PFSK-1 (cell line): ENCODE results near the gene ATP11A.

Experiments
- FOXP2 ChIP-seq: optimal IDR thresholded peaks from 2 replicates; pipeline ENCODE3; 2011; ENCODE audit warnings: borderline replicate concordance, control low read depth, inconsistent platforms; ENCODE audit not compliant: insufficient read depth; ENCODE audit errors: extremely low read length, extremely low read depth
- POLR2AphosphoS5 ChIP-seq: IDR thresholded peaks from 2 replicates; pipeline ENCODE4 v1.6.1; 2012; ENCODE audit warnings: low read depth, mild to moderate bottlenecking, control low read depth, low read length, moderate library complexity
- SIN3A ChIP-seq: IDR thresholded peaks from 2 replicates; pipeline ENCODE4 v1.6.1; 2012; ENCODE audit warnings: mild to moderate bottlenecking, low read length, moderate library complexity, borderline replicate concordance; ENCODE audit not compliant: insufficient read depth
- TAF1 ChIP-seq: IDR thresholded peaks from 2 replicates; pipeline ENCODE4 v1.6.1; 2012; ENCODE audit warnings: low read length, control low read depth, borderline replicate concordance; ENCODE audit not compliant: insufficient read depth
- TF ChIP-seq, protein P1 (sequence below), 2 experiments: IDR thresholded peaks; 2 replicates each; pipeline versions ENCODE4 v1.6.1 to v1.8.0; 2011 to 2012; ENCODE audit warnings: low read depth in 2 of 2, low read length in 2 of 2, control low read depth in 1 of 2, inconsistent platforms in 1 of 2, mild to moderate bottlenecking in 1 of 2, moderate library complexity in 1 of 2; ENCODE audit not compliant: insufficient read depth in 1 of 2

ATP11A gene

DNA sequence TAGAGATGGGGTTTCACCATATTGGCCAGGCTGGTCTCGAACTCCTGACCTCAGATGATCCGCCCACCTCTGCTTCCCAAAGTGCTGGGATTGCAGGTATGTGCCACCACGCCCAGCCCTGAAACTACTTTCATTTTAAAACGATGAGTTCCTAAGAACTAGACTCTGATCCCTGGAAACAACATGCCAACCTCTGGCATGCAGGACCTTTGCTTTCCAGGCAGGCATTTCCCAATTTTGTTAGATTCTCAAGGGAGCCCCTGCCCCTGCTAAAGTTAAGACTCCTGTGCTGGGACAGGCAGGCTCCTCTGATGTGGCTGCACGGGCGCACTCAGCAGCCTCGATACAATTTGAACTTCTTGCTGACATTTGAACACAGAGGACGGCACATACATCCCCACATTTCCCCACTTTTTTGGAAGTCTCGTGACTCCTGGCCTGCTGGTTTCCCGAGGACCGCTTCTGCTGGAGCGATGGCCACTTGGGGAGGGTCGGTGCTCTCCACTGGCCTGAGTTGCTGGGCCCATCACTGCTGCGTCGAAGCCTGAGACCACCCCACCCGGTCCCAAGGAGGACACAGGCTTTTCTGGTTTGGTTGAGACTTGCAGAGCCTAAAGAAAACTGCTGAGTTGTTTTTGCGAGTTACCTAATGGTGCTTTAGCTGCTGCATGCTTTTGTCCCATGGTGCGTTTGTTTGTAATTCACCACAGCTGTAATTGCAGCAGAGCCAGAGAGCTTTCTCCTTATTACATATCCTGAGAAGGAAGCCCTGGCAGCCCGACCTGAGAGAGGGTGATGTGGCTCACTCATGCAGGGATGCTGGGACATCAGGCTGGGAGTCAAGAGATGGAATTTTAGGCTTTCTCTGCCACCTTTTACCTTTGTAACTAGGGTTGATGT lies 8.2 kb downstream of the ATP11A start:
- TF ChIP-seq SIN3A (no peak), POLR2AphosphoS5 (no peak), TAF1 (no peak), FOXP2 (no peak)
- TF ChIP-seq, protein P1, sequence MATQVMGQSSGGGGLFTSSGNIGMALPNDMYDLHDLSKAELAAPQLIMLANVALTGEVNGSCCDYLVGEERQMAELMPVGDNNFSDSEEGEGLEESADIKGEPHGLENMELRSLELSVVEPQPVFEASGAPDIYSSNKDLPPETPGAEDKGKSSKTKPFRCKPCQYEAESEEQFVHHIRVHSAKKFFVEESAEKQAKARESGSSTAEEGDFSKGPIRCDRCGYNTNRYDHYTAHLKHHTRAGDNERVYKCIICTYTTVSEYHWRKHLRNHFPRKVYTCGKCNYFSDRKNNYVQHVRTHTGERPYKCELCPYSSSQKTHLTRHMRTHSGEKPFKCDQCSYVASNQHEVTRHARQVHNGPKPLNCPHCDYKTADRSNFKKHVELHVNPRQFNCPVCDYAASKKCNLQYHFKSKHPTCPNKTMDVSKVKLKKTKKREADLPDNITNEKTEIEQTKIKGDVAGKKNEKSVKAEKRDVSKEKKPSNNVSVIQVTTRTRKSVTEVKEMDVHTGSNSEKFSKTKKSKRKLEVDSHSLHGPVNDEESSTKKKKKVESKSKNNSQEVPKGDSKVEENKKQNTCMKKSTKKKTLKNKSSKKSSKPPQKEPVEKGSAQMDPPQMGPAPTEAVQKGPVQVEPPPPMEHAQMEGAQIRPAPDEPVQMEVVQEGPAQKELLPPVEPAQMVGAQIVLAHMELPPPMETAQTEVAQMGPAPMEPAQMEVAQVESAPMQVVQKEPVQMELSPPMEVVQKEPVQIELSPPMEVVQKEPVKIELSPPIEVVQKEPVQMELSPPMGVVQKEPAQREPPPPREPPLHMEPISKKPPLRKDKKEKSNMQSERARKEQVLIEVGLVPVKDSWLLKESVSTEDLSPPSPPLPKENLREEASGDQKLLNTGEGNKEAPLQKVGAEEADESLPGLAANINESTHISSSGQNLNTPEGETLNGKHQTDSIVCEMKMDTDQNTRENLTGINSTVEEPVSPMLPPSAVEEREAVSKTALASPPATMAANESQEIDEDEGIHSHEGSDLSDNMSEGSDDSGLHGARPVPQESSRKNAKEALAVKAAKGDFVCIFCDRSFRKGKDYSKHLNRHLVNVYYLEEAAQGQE (IDR thresholded peaks at IDR 0.05; ENCODE audit: insufficient read depth in 1 of 2, low read depth in 2 of 2, low read length in 2 of 2) = no peak

DNA sequence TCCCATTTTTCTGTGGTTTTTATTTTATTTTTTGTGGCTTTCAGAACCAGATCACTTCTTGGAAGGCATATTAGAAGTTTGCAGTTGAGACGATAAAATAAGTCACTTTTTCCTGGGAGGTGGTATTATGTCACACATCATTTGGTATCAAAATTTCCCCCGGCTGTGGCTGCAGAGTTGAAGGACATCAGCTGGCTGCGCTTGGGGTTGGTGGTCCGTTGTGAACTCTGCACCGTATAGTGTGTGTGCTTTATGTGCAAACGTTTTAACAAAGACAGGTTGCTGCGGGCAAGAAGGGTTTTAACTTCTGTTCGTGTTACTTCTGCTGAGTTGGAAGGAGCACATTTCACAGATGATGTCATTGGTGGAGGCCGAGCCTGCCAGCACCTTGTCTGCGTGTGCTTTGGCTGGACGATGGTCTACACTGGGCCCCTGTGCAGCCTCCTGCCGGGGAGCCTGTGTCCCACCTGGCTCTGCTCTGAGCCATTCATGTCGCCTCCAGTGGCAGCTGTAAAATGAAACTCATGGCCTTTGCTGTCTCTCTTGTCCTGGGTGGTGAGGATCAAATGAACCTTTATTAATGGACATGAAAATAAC lies 9.6 kb downstream of the ATP11A start:
- TF ChIP-seq POLR2AphosphoS5 = no peak

DNA sequence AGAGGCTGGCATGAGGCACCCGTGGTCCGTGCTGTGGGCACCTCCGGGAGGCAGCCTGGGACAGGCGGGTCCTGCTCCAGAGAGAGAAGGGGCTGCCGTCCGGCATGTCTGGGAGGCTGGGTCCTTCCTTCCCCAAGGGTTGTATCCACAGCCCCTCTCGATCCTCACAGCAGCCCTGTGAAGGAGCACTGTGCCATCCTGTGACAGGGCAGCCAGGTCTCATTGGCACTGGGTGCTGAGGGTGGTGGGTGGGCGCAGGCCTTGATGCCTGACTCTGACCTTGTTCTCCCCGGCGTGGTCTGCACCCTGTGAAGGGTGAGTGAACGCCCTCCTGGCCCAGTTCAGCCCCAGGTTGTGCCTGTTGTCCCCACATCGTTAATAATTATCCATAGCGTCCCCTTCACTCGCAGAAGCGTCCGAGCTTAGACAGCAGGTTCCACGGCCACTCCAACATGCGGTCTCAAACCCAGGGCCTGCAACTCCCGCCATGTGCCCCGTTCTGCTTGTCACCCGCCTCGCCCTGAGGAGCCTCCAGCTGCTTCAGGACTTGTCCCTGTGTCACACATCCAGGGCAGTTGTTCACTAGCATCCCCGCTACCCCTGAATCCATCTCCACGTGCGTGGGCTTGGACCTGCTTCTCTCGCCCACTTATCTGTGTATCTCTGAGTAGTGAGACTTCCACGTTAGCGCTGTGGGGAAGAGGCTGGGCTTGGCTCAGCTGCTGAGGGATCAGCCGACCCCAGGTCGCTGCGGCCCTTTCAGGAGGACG lies 10.6 kb downstream of the ATP11A start:
- no peak for TF ChIP-seq SIN3A
- TF ChIP-seq TAF1 = no peak
- no peak for TF ChIP-seq FOXP2
- no peak for TF ChIP-seq POLR2AphosphoS5
- TF ChIP-seq, protein P1 (IDR thresholded peaks at IDR 0.05; ENCODE audit: insufficient read depth in 1 of 2, low read depth in 2 of 2, low read length in 2 of 2) = no peak

DNA sequence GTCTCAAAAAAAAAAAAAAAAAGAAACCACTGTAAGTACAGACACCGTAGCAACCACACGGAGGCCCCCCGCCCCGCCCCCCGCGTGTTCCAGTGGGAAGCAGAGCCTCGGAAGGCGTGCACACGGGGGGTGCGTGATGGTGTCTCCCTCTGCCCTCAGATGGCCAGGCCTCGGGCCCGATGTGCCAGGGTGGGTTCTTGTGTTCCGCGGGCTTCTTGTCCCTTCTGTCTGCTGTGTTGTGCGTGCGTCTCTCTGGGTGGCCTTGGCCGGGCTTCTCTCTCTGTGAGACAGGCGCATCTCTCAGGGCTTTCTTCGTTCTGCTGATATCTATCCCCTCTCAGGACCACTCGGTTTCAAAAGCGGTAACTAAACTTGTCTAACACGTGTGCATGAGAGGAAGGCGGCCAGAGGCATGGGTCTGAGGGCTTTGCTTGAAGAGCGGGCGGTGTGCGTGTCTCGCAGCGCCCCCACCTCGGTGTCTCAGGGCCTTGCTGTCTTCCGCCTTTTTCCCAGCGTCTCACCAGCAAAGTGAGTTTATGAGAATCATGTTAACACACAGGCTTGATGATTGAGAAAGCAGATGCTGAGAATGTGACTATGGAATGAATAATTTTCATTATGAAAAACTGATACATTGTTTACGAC lies 12.6 kb downstream of the ATP11A start:
- TF ChIP-seq FOXP2 (no peak), POLR2AphosphoS5 (no peak), TAF1 (no peak), SIN3A (no peak)
- TF ChIP-seq, protein P1 (IDR thresholded peaks at IDR 0.05; ENCODE audit: insufficient read depth in 1 of 2, low read depth in 2 of 2, low read length in 2 of 2) = no peak

DNA sequence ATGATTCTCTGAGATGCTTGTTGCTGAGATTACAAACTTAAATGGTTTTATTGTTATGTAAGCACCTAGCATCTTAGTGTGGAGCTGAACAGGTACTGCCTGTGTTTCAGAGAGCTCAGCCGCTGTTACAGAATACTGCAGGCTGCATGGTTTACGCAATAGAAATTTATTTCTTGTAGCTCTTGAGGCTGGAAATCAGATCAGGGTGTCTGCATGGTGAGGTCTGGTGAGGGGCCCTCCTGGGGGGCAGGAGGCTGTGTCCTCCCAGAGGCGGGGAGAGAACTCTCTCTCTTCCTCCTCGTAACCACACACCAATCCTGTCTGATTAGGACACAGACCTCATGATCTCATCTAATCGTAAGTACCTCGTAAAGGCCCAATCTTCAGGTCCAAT lies 13.1 kb downstream of the ATP11A start:
- TF ChIP-seq FOXP2 (no peak), SIN3A (no peak), TAF1 (no peak), POLR2AphosphoS5 (no peak)
- TF ChIP-seq, protein P1 (IDR thresholded peaks at IDR 0.05; ENCODE audit: insufficient read depth in 1 of 2, low read depth in 2 of 2, low read length in 2 of 2) = no peak
